Heart right ventricle (tissue), 16 donors: ENCODE data around the gene EGLN3. TPM values are rescaled to one million over a fixed set of nuclear protein-coding genes. Genes with fewer than 3 reads are reported as not detected.

Source experiments
- ATAC-seq, 8 donors: fragments of 200-7000 bp; cut with Tn5 transposase; one replicate each; pipeline ENCODE4 v1.9.1; 2020; ENCODE audit warnings: mild to moderate bottlenecking in 8 of 8, moderate library complexity in 8 of 8, moderate number of reproducible peaks in 1 of 8
- DNase-seq, 2 donors: peaks; one replicate each; pipeline ENCODE4 v3.0.0-alpha.2; 2020
- H3K27ac ChIP-seq, 10 donors: fragments of 200-600 bp; sonication (generic) in 2 of 10; one replicate each; pipeline versions ENCODE4 v1.5.0 to v1.8.0; 2020 to 2022; ENCODE audit warnings: mild to moderate bottlenecking in 3 of 10
- H3K27me3 ChIP-seq, 7 donors: fragments of 200-600 bp; one replicate each; pipeline ENCODE4 v1.8.0; 2021 to 2022; ENCODE audit warnings: mild to moderate bottlenecking in 2 of 7
- H3K36me3 ChIP-seq, 9 donors: fragments of 200-600 bp; sonication (generic) in 1 of 9; one replicate each; pipeline versions ENCODE4 v1.5.0 to v1.8.0; 2020 to 2022; ENCODE audit warnings: mild to moderate bottlenecking in 2 of 9
- H3K4me1 ChIP-seq, 9 donors: fragments of 200-600 bp; sonication (generic) in 1 of 9; one replicate each; pipeline versions ENCODE4 v1.5.0 to v1.8.0; 2020 to 2022; ENCODE audit warnings: mild to moderate bottlenecking in 4 of 9
- H3K4me3 ChIP-seq, 10 donors: fragments of 200-600 bp; sonication (generic) in 2 of 10; one replicate each; pipeline versions ENCODE4 v1.5.0 to v1.8.0; 2020 to 2022; ENCODE audit warnings: mild to moderate bottlenecking in 7 of 10, moderate library complexity in 2 of 10
- H3K9me3 ChIP-seq, 11 donors: fragments of 200-600 bp in 10 of 11; sonication (generic) in 2 of 11; one replicate each; pipeline versions ENCODE4 v1.5.0 to v1.8.0; 2013 to 2022; ENCODE audit warnings: mild to moderate bottlenecking in 2 of 11, control low read depth in 1 of 11, moderate library complexity in 1 of 11
- WGBS, 2 donors: extraction: QIAGEN DNeasy Blood & Tissue Kit; methylation state at CpG; one replicate each; pipeline ENCODE4 v1.1.7; 2013; ENCODE audit warnings: inconsistent platforms in 1 of 2; 5-methylcytosine and 5-hydroxymethylcytosine counted together
- intact Hi-C, 10 donors: fragments of 100-400 bp; cut with DNase I; formaldehyde crosslinking; loops; one replicate each; pipeline versions ENCODE4 v1.11.1 to v1.14.2; 2022
- polyA plus RNA-seq, 2 donors: library from polyadenylated mRNA; stranded (reverse); fragments of 200-250 nt; gene quantifications; one replicate each; pipeline ENCODE4 v1.2.3, GENCODE V29; 2013
- total RNA-seq, 10 donors: library from RNA; stranded (reverse); fragmentation: NEBNext Ultra II Directional in 3 of 10; extraction: Animal tissue kit (Norgen Biotek cat#: 25700) in 3 of 10; gene quantifications; one replicate each; pipeline versions ENCODE4 v1.2.1 to v1.2.4, GENCODE V29; 2021 to 2023
- TF ChIP-seq, protein P1 (sequence below), 9 donors: fragments of 200-600 bp; sonication (generic) in 2 of 9; IDR thresholded peaks; one replicate each; pipeline versions ENCODE4 v1.5.0 to v1.8.0; 2021 to 2022; ENCODE audit warnings: antibody characterized with exemption in 9 of 9, mild to moderate bottlenecking in 5 of 9, moderate library complexity in 1 of 9
- donor health status: Arrhythmogenic right ventricular cardiomyopathy.
- donor health status: ischemic (EF 13 %, LVEDD 7.1; RV severe dilation, severe dysfunction).
- donor health status: healthy with polysubstance abuse.
- donor health status: DM: no; HTN: yes; CAD: no.
- donor health status: DM: no; HTN: no; CAD: no.
- donor health status: ischemic (EF 25% LVEDD 6.9; RV normal size, moderate dysfunction).
- donor health status: ischemic (EF 25% LVEDD 5.7; RV mildly dilated, moderate dysfunction).
- donor health status: healthy.
- donor health status: DM: yes; HTN: yes; CAD: no.
- donor health status: Ischemic cardiomyopathy.
- donor health status: ischemic (EF 35%, LVEDD 5.7; RV mildly dilated, moderate dysfunction).
- donor health status: nonischemic (EF 11% LVEDD 7.7; RV severe dilation, severe dysfunction).
- donor health status: DM: yes; HTN: yes; CAD: no.
- donor health status: PGD.
- donor health status: ischemic (EF 29% LVEDD 5.4; RV normal size, mild dysfunction).
- donor health status: nonischemic (EF 23%, LVEDD 6.1; RV moderate dilation, normal function).

Gene EGLN3
- total and polyA plus RNA-seq, 12 donors = 33.7 to 281 (median 169) TPM

DNA sequence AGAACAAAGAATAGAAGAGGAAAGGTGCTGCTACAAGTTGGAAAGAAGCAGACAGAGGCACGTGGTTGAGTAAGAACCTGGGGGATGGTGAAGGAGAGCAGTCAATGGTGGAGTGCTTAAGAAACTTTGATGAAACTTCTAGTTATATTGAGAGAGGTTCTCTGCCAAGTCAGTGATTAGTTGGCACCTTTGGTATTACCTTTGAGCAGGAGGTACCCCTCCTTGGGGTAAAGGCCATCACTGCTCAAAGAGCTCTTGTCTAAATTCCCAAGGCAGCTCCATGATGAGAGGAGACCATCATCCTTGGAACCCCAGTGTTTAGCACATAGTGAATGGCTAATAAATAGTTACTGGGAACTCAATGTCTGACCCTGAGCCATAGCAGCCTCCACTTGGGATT lies 1.7 kb upstream of the EGLN3 start:
- WGBS, 2 donors = 89 to 100% methylated on average over 1 of the region's 1 CpG
- no peak for ATAC-seq
- Histone ChIP-seq H3K9me3 (no peaks in the 10 kb centered on the region), H3K27ac (no peak overlapping the region), H3K4me3 (no peak overlapping the region), H3K27me3 (peaks cover 0 to 53% (median 0%) of the 10 kb centered on the region in 7 donors), H3K4me1 (peaks cover 0 to 33% (median 9%) of the 10 kb centered on the region in 9 donors), H3K36me3 (no peaks in the 10 kb centered on the region)
- TF ChIP-seq, protein P1, sequence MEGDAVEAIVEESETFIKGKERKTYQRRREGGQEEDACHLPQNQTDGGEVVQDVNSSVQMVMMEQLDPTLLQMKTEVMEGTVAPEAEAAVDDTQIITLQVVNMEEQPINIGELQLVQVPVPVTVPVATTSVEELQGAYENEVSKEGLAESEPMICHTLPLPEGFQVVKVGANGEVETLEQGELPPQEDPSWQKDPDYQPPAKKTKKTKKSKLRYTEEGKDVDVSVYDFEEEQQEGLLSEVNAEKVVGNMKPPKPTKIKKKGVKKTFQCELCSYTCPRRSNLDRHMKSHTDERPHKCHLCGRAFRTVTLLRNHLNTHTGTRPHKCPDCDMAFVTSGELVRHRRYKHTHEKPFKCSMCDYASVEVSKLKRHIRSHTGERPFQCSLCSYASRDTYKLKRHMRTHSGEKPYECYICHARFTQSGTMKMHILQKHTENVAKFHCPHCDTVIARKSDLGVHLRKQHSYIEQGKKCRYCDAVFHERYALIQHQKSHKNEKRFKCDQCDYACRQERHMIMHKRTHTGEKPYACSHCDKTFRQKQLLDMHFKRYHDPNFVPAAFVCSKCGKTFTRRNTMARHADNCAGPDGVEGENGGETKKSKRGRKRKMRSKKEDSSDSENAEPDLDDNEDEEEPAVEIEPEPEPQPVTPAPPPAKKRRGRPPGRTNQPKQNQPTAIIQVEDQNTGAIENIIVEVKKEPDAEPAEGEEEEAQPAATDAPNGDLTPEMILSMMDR (IDR thresholded peaks at IDR 0.05) = no peak
- DNase-seq = no peak
- intact Hi-C loops = loop anchor here in 9 of 10 donors (5.0 to 10.0 kb wide), 9 partner anchors 72 to 275 kb away; no protein-coding TSS in a partner anchor

DNA sequence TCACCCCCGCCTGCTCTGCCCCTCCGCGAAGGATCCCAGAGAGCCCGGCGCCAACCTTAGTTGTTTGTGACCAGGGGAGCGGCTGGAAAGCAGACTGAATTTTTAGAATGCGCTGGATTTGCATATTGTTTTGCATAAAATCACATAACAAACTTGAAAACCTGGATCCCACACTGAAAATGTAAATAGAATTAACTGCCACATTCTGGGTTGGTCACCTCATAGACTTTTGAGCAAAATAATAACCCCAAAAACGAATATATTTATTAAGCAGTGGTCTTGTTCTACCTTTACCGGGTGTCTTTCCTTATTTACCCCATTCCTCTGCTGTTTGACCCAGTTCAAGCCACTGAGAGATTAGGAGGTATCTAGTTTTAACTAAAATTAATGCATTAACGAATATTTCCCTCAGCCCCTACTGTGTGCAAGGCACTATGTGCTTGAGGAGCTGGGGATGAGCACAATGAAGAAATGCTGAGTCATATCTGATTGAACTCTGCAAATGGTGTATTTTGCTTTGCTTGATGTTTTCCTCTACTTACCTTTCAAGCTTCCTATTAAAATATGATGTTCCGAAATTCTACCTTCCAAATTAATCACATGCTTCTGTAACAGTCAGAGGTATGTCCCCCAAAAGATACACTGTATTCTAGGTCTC lies 438 bp upstream of the EGLN3 start:
- 14 to 15% methylated on average over 11 of the region's 11 CpGs for WGBS, 2 donors
- ATAC-seq (no peak), DNase-seq (no peak)
- H3K27ac ChIP-seq = peak overlapping the region in 9 of 10 donors; percentile 23 to 90 (median 81)
- H3K4me3 ChIP-seq = peak overlapping the region in 9 of 10 donors; percentile 75 to 93 (median 80)
- H3K9me3 ChIP-seq = no peaks in the 10 kb centered on the region
- intact Hi-C loops = loop anchor here in 9 of 10 donors (2.0 to 10.0 kb wide), 10 partner anchors 73 to 276 kb away; no protein-coding TSS in a partner anchor
- H3K4me1 ChIP-seq = peaks cover 0 to 43% (median 21%) of the 10 kb centered on the region in 9 donors
- no peaks in the 10 kb centered on the region for H3K36me3 ChIP-seq
- TF ChIP-seq, protein P1 (IDR thresholded peaks at IDR 0.05) = no peak
- peaks cover 0 to 53% (median 0%) of the 10 kb centered on the region in 7 donors for H3K27me3 ChIP-seq

DNA sequence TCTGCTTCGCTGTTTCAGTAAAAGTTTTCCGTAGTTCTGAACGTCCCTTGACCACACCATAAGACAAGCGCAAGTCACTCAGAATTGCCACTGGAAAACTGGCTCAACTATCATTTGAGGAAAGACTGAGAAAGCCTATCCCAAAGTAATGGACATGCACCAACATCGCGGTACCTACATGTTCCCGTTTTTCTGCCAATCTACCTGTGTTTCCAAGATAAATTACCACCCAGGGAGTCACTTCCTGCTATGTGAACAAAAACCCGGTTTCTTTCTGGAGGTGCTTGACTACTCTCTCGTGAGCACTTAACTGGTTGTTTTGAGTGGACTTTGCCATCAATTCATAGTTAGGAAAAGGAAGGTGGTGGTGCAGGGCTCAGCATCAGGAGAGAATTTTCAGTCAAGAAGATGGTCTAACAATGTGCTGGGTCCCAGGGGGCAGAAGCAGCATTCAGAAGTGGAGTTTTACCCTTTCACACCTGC lies 1.4 kb downstream of the EGLN3 start:
- Histone ChIP-seq H3K27me3 (peaks cover 0 to 53% (median 0%) of the 10 kb centered on the region in 7 donors), H3K4me1 (peaks cover 0 to 61% (median 37%) of the 10 kb centered on the region in 9 donors), H3K9me3 (no peaks in the 10 kb centered on the region), H3K4me3 (peak overlapping the region; percentile 73 to 93 (median 80)), H3K27ac (peak overlapping the region in 9 of 10 donors; percentile 80 to 92 (median 83)), H3K36me3 (no peaks in the 10 kb centered on the region)
- TF ChIP-seq, protein P1 (IDR thresholded peaks at IDR 0.05) = no peak
- DNase-seq (no peak), ATAC-seq (peak in 1 of 8 donors; percentile 1)
- intact Hi-C loops = loop anchor here in 7 of 10 donors (2.0 to 10.0 kb wide), 8 partner anchors 88 to 275 kb away; no protein-coding TSS in a partner anchor
- WGBS, 2 donors = 15 to 26% methylated on average over 9 of the region's 9 CpGs

DNA sequence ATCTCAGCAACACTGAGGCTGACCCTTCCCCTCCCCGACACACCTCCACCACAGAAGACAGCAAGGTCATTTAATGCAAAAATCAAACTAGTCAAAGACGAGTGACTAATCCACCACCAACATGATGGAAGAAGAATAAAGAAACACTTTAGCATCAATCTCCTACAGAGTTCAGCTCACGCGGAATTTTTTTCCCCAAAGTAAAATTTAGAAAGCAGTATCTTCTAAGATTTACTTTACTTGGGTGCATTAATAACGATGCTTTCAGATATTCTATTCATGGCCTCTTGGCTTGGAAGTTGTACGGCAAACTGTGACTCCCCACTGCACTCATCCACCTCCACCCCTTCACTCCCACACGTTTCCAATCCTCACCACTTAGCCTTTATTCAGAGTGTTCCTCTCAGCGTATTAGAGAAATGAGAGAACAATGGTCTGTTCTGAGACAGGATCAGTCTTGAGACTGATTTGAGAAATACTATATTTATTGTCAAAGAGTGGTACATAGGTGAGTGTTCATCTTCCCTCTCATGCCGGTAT lies 1.9 kb downstream of the EGLN3 start:
- DNase-seq = no peak
- peaks cover 0 to 61% (median 39%) of the 10 kb centered on the region in 9 donors for H3K4me1 ChIP-seq
- H3K9me3 ChIP-seq = no peaks in the 10 kb centered on the region
- H3K27me3 ChIP-seq = peaks cover 0 to 53% (median 0%) of the 10 kb centered on the region in 7 donors
- intact Hi-C loops = loop anchor here in 7 of 10 donors (2.0 to 10.0 kb wide), 8 partner anchors 88 to 276 kb away; no protein-coding TSS in a partner anchor
- peak overlapping the region; percentile 73 to 93 (median 80) for H3K4me3 ChIP-seq
- peak overlapping the region in 7 of 10 donors; percentile 80 to 92 (median 88) for H3K27ac ChIP-seq
- H3K36me3 ChIP-seq = no peaks in the 10 kb centered on the region
- ATAC-seq = no peak
- WGBS, 2 donors = 27 to 37% methylated on average over 9 of the region's 9 CpGs
- TF ChIP-seq, protein P1 (IDR thresholded peaks at IDR 0.05) = no peak
